MCF 10A (cell line): ENCODE measurements around the gene MARK3. TPM values are rescaled to one million over a fixed set of nuclear protein-coding genes. Genes with fewer than 3 reads are reported as not detected.

Source experiments
- BruUV-seq: library from RNA; stranded (reverse); fragments of 400-500 nt; replicated peaks from 2 replicates; lab custom pipeline; 2021; lab: Mats Ljungman, UMichigan
- CTCF ChIA-PET: fragments of 300-600 bp; sonication (Branson Sonifier 250); formaldehyde crosslinking; extraction: SDS; loops from one replicate; lab custom pipeline; 2021; ENCODE audit warnings: antibody characterized with exemption, inconsistent platforms; lab: Yijun Ruan, JAX
- POLR2A ChIA-PET: fragments of 300-600, 350-650 bp; sonication (Branson Sonifier 250); formaldehyde crosslinking; extraction: SDS; loops from one replicate; lab custom pipeline; 2020; ENCODE audit warnings: antibody characterized with exemption, inconsistent platforms; lab: Yijun Ruan, JAX
- DNase-seq: peaks from one replicate; pipeline ENCODE4 v3.0.0-alpha.2; 2018; ENCODE audit not compliant: unreplicated experiment
- H3K27ac Mint-ChIP-seq: one replicate; pipeline ENCODE4 v1.8.0; 2022; ENCODE audit warnings: mild to moderate bottlenecking, low read depth, mixed read lengths; ENCODE audit not compliant: unreplicated experiment
- H3K27me3 Mint-ChIP-seq: one replicate; pipeline ENCODE4 v1.8.0; 2022; ENCODE audit warnings: mixed read lengths; ENCODE audit not compliant: insufficient read depth, unreplicated experiment
- H3K36me3 Mint-ChIP-seq: one replicate; pipeline ENCODE4 v1.8.0; 2022; ENCODE audit warnings: mild to moderate bottlenecking, moderate library complexity, mixed read lengths; ENCODE audit not compliant: insufficient read depth, unreplicated experiment
- H3K4me1 Mint-ChIP-seq: one replicate; pipeline ENCODE4 v1.8.0; 2022; ENCODE audit warnings: mixed read lengths; ENCODE audit not compliant: insufficient read depth, unreplicated experiment
- H3K4me3 Mint-ChIP-seq: one replicate; pipeline ENCODE4 v1.8.0; 2022; ENCODE audit warnings: mild to moderate bottlenecking, moderate library complexity, mixed read lengths; ENCODE audit not compliant: unreplicated experiment
- H3K9me3 Mint-ChIP-seq: one replicate; pipeline ENCODE4 v1.8.0; 2022; ENCODE audit warnings: mixed read lengths; ENCODE audit not compliant: unreplicated experiment
- CTCF ChIP-seq: fragments of 200-600 bp; IDR thresholded peaks from one replicate; pipeline ENCODE4 v1.8.0; 2022; ENCODE audit warnings: antibody characterized with exemption, mild to moderate bottlenecking; ENCODE audit not compliant: unreplicated experiment
- intact Hi-C: fragments of 100-400 bp; cut with micrococcal nuclease; formaldehyde crosslinking; loops from 2 replicates; pipeline ENCODE4 v1.14.1; 2022
- total RNA-seq: library from RNA; stranded (reverse); gene quantifications from 2 replicates; pipeline ENCODE4 v1.2.3, GENCODE V29; 2022

MARK3 gene
- total RNA-seq, 1 experiment from 2014 or later = 130 TPM

GRCh38 chr14:103483600-103483999, 98.4 kb downstream of the MARK3 start:
- BruUV-seq = no TSS peak
- peak; percentile 97 for DNase-seq
- H3K27ac Mint-ChIP-seq = peak overlapping the region; percentile 42
- H3K36me3 Mint-ChIP-seq = peaks cover 73% of the 10 kb centered on the region
- TF ChIP-seq CTCF = no peak
- no peaks in the 10 kb centered on the region for H3K9me3 Mint-ChIP-seq
- peaks cover 14% of the 10 kb centered on the region for H3K4me1 Mint-ChIP-seq
- no peak overlapping the region for H3K4me3 Mint-ChIP-seq
- CTCF ChIA-PET = no interaction called here
- intact Hi-C loops = no loop called here
- H3K27me3 Mint-ChIP-seq = no peaks in the 10 kb centered on the region
- POLR2A ChIA-PET = interaction anchor here (0.6 to 1.5 kb wide), 7 partner anchors 10 to 150 kb away, joined by 3 to 7 read pairs (median 3); partner anchors contain the start of genes BAG5 and EIF5

GRCh38 chr14:103485504-103485903, 100.3 kb downstream of the MARK3 start:
- Mint-ChIP-seq H3K27me3 (no peaks in the 10 kb centered on the region), H3K4me3 (no peak overlapping the region), H3K36me3 (peaks cover 75% of the 10 kb centered on the region), H3K27ac (no peak overlapping the region), H3K9me3 (no peaks in the 10 kb centered on the region), H3K4me1 (peaks cover 14% of the 10 kb centered on the region)
- intact Hi-C loops = no loop called here
- no peak for DNase-seq
- CTCF ChIA-PET = no interaction called here
- no peak for TF ChIP-seq CTCF
- BruUV-seq = no TSS peak
- POLR2A ChIA-PET = interaction anchor here (0.6 kb wide), 1 partner anchor 9 kb away, joined by 3 read pairs; no protein-coding TSS in a partner anchor

GRCh38 chr14:103488071-103488470, 102.9 kb downstream of the MARK3 start:
- Mint-ChIP-seq H3K4me3 (no peak overlapping the region), H3K4me1 (peaks cover 5% of the 10 kb centered on the region), H3K27ac (no peak overlapping the region), H3K27me3 (no peaks in the 10 kb centered on the region), H3K36me3 (peaks cover 72% of the 10 kb centered on the region), H3K9me3 (no peaks in the 10 kb centered on the region)
- DNase-seq = no peak
- intact Hi-C loops = no loop called here
- POLR2A ChIA-PET = no interaction called here
- no peak for TF ChIP-seq CTCF
- CTCF ChIA-PET = no interaction called here
- BruUV-seq = no TSS peak

- ChIA-PET POLR2A (no interaction called here), CTCF (interaction anchor here (0.6 kb wide), 1 partner anchor 53 kb away, joined by 3 read pairs; no protein-coding TSS in a partner anchor)
- no TSS peak for BruUV-seq
- Mint-ChIP-seq H3K4me1 (peaks cover under 1% of the 10 kb centered on the region), H3K27ac (no peak overlapping the region), H3K9me3 (no peaks in the 10 kb centered on the region), H3K27me3 (no peaks in the 10 kb centered on the region), H3K4me3 (no peak overlapping the region), H3K36me3 (peaks cover 74% of the 10 kb centered on the region)
- TF ChIP-seq CTCF = no peak
- intact Hi-C loops = no loop called here
- no peak for DNase-seq
Observed at GRCh38 chr14:103488960-103489359, 103.7 kb downstream of the MARK3 start.
